ENCODE data around the gene EXOC1. TPM values are rescaled to one million over a fixed set of nuclear protein-coding genes. Genes with fewer than 3 reads are reported as not detected.
"Not testable (repeated sequence)": the region's sequence is repeated elsewhere in the genome, so short reads cannot be mapped to it uniquely, and the experiment has no call there.

Gene EXOC1
- total and polyA plus RNA-seq, 12 donors = 13.1 to 26.3 (median 21.5) TPM

DNA sequence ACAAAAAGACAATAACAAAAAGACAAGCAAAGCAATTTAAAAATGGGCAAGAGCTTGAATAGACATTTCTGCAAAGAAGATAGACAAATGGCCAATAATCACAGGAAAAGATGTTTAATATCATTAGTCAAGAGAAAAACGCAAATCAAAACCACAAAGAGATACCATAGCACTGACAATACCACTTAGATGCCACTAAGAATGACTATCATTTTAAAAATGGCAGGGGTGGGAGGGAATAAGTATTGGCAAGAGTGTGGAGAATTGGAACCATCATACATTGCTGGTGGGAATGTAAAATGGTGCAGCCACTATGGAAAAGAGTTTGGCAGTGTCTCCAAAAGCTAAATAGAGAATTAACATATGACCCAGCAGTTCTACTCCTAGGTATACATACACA, 15.1 kb upstream of the EXOC1 start:
- ATAC-seq = no peak
- intact Hi-C loops (cut with DNase I) = no loop called here
- H3K4me3 ChIP-seq = no peak overlapping the region
- H3K4me1 ChIP-seq = no peaks in the 10 kb centered on the region
- H3K9me3 ChIP-seq = peaks cover 0 to 19% (median 6%) of the 10 kb centered on the region in 11 donors
- H3K36me3 ChIP-seq = no peaks in the 10 kb centered on the region
- H3K27me3 ChIP-seq = peaks cover 0 to 33% (median 0%) of the 10 kb centered on the region in 7 donors
- DNase-seq = no peak
- TF ChIP-seq, protein P1, sequence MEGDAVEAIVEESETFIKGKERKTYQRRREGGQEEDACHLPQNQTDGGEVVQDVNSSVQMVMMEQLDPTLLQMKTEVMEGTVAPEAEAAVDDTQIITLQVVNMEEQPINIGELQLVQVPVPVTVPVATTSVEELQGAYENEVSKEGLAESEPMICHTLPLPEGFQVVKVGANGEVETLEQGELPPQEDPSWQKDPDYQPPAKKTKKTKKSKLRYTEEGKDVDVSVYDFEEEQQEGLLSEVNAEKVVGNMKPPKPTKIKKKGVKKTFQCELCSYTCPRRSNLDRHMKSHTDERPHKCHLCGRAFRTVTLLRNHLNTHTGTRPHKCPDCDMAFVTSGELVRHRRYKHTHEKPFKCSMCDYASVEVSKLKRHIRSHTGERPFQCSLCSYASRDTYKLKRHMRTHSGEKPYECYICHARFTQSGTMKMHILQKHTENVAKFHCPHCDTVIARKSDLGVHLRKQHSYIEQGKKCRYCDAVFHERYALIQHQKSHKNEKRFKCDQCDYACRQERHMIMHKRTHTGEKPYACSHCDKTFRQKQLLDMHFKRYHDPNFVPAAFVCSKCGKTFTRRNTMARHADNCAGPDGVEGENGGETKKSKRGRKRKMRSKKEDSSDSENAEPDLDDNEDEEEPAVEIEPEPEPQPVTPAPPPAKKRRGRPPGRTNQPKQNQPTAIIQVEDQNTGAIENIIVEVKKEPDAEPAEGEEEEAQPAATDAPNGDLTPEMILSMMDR (IDR thresholded peaks at IDR 0.05) = no peak
- WGBS, 2 donors = 69 to 83% methylated on average over 1 of the region's 1 CpG
- H3K27ac ChIP-seq = no peak overlapping the region

DNA sequence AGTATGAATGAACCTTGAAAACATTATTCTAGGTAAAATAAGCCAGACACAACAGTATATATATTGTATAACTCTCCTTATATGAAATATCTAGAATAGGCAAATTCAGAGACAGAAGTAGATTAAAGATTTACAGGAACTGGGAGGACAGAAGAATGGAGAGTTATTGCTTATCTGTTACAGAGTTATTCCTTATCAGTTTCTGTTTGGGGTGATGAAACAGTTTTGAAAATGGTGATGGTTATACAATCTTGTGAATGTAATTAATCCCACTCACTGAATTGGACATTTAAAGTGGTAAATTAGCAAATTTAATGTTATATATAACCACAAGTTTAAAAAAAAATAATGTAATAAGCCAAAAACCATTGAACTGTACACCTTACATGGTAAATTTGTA, 14.5 kb upstream of the EXOC1 start:
- DNase-seq = no peak
- no peaks in the 10 kb centered on the region for H3K36me3 ChIP-seq
- intact Hi-C loops (cut with DNase I) = no loop called here
- ATAC-seq = no peak
- no peaks in the 10 kb centered on the region for H3K4me1 ChIP-seq
- H3K27me3 ChIP-seq = peaks cover 0 to 31% (median 0%) of the 10 kb centered on the region in 7 donors
- no peak overlapping the region for H3K4me3 ChIP-seq
- no peak overlapping the region for H3K27ac ChIP-seq
- TF ChIP-seq, protein P1 (IDR thresholded peaks at IDR 0.05) = no peak
- H3K9me3 ChIP-seq = peaks cover 0 to 19% (median 6%) of the 10 kb centered on the region in 11 donors

DNA sequence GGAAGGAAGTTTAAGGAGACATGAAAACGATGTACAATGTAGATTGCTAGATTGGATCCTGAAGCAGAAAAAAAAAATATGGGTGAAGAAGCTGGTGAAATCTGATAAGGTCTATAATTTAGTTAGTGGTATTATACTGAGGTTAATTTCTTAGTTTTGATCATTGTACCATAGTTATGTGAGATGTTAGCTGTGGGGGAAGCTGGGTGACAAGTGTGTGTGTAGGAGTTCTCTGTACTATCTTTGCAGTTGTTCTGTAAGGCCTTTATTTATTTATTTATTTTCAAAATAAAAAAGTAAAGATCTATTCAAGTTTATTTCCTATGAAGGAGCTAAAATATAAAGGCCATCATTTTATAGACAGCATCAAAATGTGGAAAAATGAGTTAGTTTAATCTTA, 12.5 kb upstream of the EXOC1 start:
- TF ChIP-seq, protein P1 (IDR thresholded peaks at IDR 0.05) = no peak
- intact Hi-C loops (cut with DNase I) = no loop called here
- ATAC-seq (no peak), DNase-seq (no peak)
- H3K9me3 ChIP-seq = peaks cover 0 to 19% (median 2%) of the 10 kb centered on the region in 11 donors
- no peaks in the 10 kb centered on the region for H3K36me3 ChIP-seq
- WGBS, 2 donors = 82 to 93% methylated on average over 1 of the region's 1 CpG
- no peak overlapping the region for H3K4me3 ChIP-seq
- H3K27ac ChIP-seq = no peak overlapping the region
- peaks cover 0 to 25% (median 0%) of the 10 kb centered on the region in 7 donors for H3K27me3 ChIP-seq
- no peaks in the 10 kb centered on the region for H3K4me1 ChIP-seq

DNA sequence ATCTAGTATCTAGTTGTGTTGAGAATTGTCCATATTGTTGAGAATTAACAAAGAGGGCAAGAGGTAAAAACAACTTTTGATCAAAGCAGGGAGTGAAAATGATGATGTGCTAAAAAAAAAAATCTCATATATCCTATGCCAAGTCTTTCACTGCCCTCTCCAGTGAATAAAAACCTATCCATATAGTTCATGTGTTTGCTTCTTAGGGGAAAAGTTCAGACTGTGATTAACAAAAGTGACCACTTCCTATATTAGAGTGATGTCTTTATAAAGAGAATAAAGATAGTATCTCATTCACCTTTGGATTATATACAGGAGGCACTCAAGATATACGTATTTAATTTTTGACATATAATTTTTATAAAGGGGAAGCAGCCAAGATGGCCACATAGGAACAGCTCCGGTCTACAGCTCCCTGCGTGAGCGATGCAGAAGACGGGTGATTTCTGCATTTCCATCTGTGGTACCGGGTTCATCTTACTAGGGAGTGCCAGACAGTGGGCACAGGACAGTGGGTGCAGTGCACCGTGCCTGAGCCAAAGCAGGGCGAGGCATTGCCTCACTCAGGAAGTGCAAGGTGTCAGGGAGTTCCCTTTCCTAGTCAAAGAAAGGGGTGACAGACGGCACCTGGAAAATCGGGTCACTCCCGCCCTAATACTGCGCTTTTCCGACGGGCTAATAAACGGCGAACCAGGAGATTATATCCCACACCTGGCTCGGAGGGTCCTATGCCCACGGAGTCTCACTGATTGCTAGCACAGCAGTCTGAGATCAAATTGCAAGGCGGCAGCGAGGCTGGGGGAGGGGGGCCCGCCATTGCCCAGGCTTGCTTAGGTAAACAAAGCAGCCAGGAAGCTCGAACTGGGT, 11.8 kb upstream of the EXOC1 start:
- WGBS, 2 donors = 79 to 80% methylated on average over 20 to 21 of the region's 22 CpGs
- H3K36me3 ChIP-seq; H3K4me3 ChIP-seq; H3K27ac ChIP-seq; DNase-seq; intact Hi-C loops (cut with DNase I); ATAC-seq; H3K4me1 ChIP-seq: not testable (repeated sequence)
- H3K27me3 ChIP-seq = peaks cover 0 to 20% (median 0%) of the 10 kb centered on the region in 7 donors
- peaks cover 0 to 19% (median 2%) of the 10 kb centered on the region in 11 donors for H3K9me3 ChIP-seq

DNA sequence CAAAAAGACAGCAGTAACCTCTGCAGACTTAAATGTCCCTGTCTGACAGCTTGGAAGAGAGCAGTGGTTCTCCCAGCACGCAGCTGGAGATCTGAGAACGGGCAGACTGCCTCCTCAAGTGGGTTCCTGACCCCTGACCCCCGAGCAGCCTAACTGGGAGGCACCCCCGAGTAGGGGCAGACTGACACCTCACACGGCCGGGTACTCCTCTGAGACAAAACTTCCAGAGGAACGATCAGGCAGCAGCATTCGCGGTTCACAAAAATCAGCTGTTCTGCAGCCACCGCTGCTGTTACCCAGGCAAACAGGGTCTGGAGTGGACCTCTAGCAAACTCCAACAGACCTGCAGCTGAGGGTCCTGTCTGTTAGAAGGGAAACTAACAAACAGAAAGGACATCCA, 11.1 kb upstream of the EXOC1 start:
- WGBS, 2 donors = 61 to 80% methylated on average over 9 to 10 of the region's 10 CpGs
- ATAC-seq; intact Hi-C loops (cut with DNase I): not testable (repeated sequence)

More for the DNA sequence above, 11.1 kb upstream of the EXOC1 start:
- not testable (repeated sequence) for H3K4me1 ChIP-seq, H3K4me3 ChIP-seq, H3K27ac ChIP-seq, DNase-seq, H3K36me3 ChIP-seq
- H3K9me3 ChIP-seq = peaks cover 0 to 16% (median 2%) of the 10 kb centered on the region in 11 donors
- peaks cover 0 to 14% (median 0%) of the 10 kb centered on the region in 7 donors for H3K27me3 ChIP-seq

Measured in heart right ventricle (tissue), 16 donors.